ENCODE results near the gene GRK3.

DNA sequence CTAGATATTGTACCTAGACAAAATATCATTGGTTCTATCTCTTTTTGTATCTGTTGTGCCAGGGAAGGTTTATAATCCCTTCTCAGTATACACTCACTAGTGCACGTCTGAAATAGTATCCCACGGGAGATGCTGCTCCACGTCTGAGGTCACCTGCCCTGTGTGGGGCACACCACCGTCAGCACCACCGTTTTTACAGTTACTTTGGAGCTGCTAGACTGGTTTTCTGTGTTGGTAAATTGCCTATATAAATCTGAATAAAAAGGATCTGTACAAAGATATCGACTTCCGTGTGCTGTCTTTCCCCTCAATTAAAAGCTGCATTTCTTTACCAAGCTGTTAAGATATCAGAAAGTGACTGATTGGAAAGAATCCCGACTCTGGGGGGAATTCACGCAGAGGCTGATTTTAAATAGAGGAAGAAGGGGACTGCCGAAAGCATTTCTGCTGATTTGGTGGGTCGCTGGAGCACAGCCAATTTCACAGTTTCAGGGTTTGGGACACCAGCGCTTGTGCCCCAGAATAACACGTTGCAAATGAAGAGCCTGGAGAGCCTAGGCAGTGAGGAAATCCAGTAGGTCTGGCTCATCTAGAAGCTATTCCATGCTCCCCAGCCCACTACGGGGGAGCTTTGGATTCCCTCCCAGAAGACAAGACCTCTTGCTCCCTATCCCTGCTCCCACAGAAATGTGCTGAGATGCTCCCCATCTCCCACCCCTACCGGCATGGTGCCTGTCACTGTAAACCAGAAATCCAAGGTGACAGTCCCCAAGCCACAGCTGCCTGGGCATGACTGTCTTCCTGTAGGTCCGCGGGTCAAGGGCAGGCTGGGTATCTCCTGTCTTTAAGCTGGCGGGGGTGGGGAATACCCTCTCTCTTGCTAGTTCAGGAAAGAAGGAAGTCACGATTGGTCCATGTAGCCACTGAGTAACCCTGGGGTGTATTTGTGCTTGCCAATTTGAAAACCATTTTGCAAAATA is 164.8 kb downstream of the GRK3 start:
- TF ChIP-seq, protein P1, sequence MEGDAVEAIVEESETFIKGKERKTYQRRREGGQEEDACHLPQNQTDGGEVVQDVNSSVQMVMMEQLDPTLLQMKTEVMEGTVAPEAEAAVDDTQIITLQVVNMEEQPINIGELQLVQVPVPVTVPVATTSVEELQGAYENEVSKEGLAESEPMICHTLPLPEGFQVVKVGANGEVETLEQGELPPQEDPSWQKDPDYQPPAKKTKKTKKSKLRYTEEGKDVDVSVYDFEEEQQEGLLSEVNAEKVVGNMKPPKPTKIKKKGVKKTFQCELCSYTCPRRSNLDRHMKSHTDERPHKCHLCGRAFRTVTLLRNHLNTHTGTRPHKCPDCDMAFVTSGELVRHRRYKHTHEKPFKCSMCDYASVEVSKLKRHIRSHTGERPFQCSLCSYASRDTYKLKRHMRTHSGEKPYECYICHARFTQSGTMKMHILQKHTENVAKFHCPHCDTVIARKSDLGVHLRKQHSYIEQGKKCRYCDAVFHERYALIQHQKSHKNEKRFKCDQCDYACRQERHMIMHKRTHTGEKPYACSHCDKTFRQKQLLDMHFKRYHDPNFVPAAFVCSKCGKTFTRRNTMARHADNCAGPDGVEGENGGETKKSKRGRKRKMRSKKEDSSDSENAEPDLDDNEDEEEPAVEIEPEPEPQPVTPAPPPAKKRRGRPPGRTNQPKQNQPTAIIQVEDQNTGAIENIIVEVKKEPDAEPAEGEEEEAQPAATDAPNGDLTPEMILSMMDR (IDR thresholded peaks at IDR 0.05) = no peak
- no peak for TF ChIP-seq POLR2A (IDR thresholded peaks at IDR 0.05)

Measured in Peyer's patch (tissue), 4 donors.